ENCODE measurements around the gene DIAPH2. TPM values are rescaled to one million over a fixed set of nuclear protein-coding genes. Genes with fewer than 3 reads are reported as not detected.

Gene DIAPH2
- polyA plus RNA-seq, 3 donors = 6.9 to 7.0 (median 6.9) TPM

GRCh38 chrX:97306771-97307470, 622.3 kb downstream of the DIAPH2 start:
- no peak for DNase-seq

GRCh38 chrX:97308171-97308570, 623.5 kb downstream of the DIAPH2 start:
- no peak for DNase-seq

- DNase-seq = no peak
Measured at GRCh38 chrX:97309487-97310116, 625.0 kb downstream of the DIAPH2 start.

GRCh38 chrX:97310373-97310772, 625.7 kb downstream of the DIAPH2 start:
- peak; percentile 47 for DNase-seq

- DNase-seq = no peak
Measured at GRCh38 chrX:97311066-97311778, 626.6 kb downstream of the DIAPH2 start.

GRCh38 chrX:97314345-97314744, 629.7 kb downstream of the DIAPH2 start:
- DNase-seq = no peak

- DNase-seq = no peak
Measured at GRCh38 chrX:97315939-97316338, 631.3 kb downstream of the DIAPH2 start.

GRCh38 chrX:97320305-97320704, 635.7 kb downstream of the DIAPH2 start:
- DNase-seq = no peak

- DNase-seq = no peak
Measured at GRCh38 chrX:97322401-97322800, 637.8 kb downstream of the DIAPH2 start.

- DNase-seq = no peak
Measured at GRCh38 chrX:97326456-97326855, 641.8 kb downstream of the DIAPH2 start.

GRCh38 chrX:97328853-97329390, 644.3 kb downstream of the DIAPH2 start:
- DNase-seq = no peak

- no peak for DNase-seq
Measured at GRCh38 chrX:97330151-97330550, 645.5 kb downstream of the DIAPH2 start.

- DNase-seq = no peak
Measured at GRCh38 chrX:97332963-97333362, 648.3 kb downstream of the DIAPH2 start.

- no peak for DNase-seq
Measured at GRCh38 chrX:97334850-97335249, 650.2 kb downstream of the DIAPH2 start.

- no peak for DNase-seq
Measured at GRCh38 chrX:97344724-97345123, 660.1 kb downstream of the DIAPH2 start.

- DNase-seq = no peak
Measured at GRCh38 chrX:97358941-97359340, 674.3 kb downstream of the DIAPH2 start.

- DNase-seq = no peak
Measured at GRCh38 chrX:97363843-97364242, 679.2 kb downstream of the DIAPH2 start.

- DNase-seq = no peak
Measured at GRCh38 chrX:97366237-97366636, 681.6 kb downstream of the DIAPH2 start.

GRCh38 chrX:97367125-97367524, 682.5 kb downstream of the DIAPH2 start:
- DNase-seq = no peak

GRCh38 chrX:97369947-97370346, 685.3 kb downstream of the DIAPH2 start:
- DNase-seq = no peak

GRCh38 chrX:97372001-97372766, 687.5 kb downstream of the DIAPH2 start:
- peak; percentile 7 for DNase-seq

- no peak for DNase-seq
Measured at GRCh38 chrX:97374266-97374665, 689.6 kb downstream of the DIAPH2 start.
